Progenitor cell of endocrine pancreas (in vitro differentiated cells): ENCODE results near the gene C19orf73. TPM values are rescaled to one million over a fixed set of nuclear protein-coding genes. Genes with fewer than 3 reads are reported as not detected.

Source experiments
- DNase-seq: peaks from one replicate; pipeline ENCODE4 v3.0.0; 2021; ENCODE audit warnings: low spot score; ENCODE audit not compliant: unreplicated experiment
- H3K27ac Mint-ChIP-seq: 2 replicates; pipeline ENCODE4 v1.8.0; 2021; ENCODE audit warnings: mild to moderate bottlenecking, moderate library complexity, mixed read lengths
- H3K27me3 Mint-ChIP-seq: 2 replicates; pipeline ENCODE4 v1.8.0; 2021; ENCODE audit warnings: mixed read lengths
- H3K36me3 Mint-ChIP-seq: 2 replicates; pipeline ENCODE4 v1.8.0; 2022; ENCODE audit warnings: mixed read lengths; ENCODE audit not compliant: insufficient read depth
- H3K4me1 Mint-ChIP-seq: 2 replicates; pipeline ENCODE4 v1.8.0; 2021; ENCODE audit warnings: low read depth, mixed read lengths
- H3K4me3 Mint-ChIP-seq: 2 replicates; pipeline ENCODE4 v1.8.0; 2021; ENCODE audit warnings: low read depth, mild to moderate bottlenecking, moderate library complexity, mixed read lengths
- H3K9me3 Mint-ChIP-seq: 2 replicates; pipeline ENCODE4 v1.8.0; 2021; ENCODE audit warnings: low read depth, mixed read lengths
- total RNA-seq: library from RNA; stranded (reverse); gene quantifications from 2 replicates; pipeline ENCODE4 v1.2.1, GENCODE V29; 2021
- TF ChIP-seq, protein P1 (sequence below): fragments of 200-600 bp; sonication (generic); IDR thresholded peaks from one replicate; pipeline ENCODE4 v1.5.0; 2021; ENCODE audit warnings: antibody characterized with exemption, mild to moderate bottlenecking; ENCODE audit not compliant: unreplicated experiment

C19orf73 gene
- total RNA-seq, 1 donor from 2014 or later: 1.5 TPM

DNA sequence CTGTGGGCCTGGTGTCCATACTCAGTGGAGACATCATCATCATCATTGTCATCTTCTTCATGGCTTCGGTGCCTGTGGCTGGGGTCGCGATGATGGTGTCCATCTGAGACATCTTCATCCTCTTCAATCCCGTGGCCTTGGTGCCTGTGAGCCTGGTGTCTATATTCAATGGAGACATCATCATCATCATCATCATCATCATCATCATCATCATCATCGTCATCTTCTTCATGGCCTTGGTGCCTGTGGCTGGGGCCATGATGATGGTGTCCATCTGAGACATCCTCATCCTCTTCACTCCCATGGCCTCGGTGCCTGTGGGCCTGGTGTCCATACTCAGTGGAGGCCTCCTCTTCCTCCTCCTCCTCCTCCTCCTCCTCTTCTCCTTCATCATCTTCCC is 35.3 kb upstream of the C19orf73 start:
- TF ChIP-seq, protein P1, sequence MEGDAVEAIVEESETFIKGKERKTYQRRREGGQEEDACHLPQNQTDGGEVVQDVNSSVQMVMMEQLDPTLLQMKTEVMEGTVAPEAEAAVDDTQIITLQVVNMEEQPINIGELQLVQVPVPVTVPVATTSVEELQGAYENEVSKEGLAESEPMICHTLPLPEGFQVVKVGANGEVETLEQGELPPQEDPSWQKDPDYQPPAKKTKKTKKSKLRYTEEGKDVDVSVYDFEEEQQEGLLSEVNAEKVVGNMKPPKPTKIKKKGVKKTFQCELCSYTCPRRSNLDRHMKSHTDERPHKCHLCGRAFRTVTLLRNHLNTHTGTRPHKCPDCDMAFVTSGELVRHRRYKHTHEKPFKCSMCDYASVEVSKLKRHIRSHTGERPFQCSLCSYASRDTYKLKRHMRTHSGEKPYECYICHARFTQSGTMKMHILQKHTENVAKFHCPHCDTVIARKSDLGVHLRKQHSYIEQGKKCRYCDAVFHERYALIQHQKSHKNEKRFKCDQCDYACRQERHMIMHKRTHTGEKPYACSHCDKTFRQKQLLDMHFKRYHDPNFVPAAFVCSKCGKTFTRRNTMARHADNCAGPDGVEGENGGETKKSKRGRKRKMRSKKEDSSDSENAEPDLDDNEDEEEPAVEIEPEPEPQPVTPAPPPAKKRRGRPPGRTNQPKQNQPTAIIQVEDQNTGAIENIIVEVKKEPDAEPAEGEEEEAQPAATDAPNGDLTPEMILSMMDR: no peak
- Mint-ChIP-seq H3K27ac (no peak overlapping the region), H3K4me1 (peaks cover 14% of the 10 kb centered on the region), H3K4me3 (no peak overlapping the region), H3K36me3 (no peaks in the 10 kb centered on the region), H3K27me3 (peaks cover 44% of the 10 kb centered on the region), H3K9me3 (peaks cover 8% of the 10 kb centered on the region)
- DNase-seq: no peak

DNA sequence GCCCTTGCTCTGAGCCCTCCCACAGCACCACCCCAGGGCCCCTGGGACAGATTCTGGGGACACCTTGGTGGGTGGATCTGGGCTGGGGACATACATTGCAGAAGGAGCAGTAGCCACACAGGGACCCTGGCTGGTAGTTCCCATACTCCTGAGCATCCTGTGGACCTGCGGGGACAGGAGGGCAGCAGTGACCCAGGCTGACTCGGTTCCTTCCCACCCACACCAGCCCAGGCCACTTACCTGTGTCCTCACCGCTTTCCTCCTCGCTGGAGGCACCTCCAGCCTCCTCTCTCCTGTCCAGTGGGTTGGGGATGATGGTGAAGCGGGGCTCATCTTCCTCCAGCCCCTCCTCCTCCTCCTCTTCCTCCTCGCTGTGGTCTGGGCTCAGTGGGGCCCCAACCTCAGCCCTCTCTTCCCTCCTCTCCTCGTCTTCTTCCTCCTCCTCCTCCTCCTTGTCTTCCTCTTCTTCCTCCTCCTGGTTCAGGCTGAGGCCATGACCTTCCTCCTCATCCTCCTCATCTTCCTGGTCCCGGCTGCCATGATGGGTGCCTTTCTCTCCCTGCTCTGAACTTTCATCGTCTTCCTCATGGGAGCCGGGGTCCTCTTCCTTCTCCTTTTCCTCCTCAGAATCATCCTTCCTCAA is 34.3 kb upstream of the C19orf73 start:
- H3K4me1 Mint-ChIP-seq: peaks cover 15% of the 10 kb centered on the region
- DNase-seq: no peak
- peaks cover 8% of the 10 kb centered on the region for H3K9me3 Mint-ChIP-seq
- H3K27ac Mint-ChIP-seq: no peak overlapping the region
- H3K4me3 Mint-ChIP-seq: no peak overlapping the region
- peaks cover 40% of the 10 kb centered on the region for H3K27me3 Mint-ChIP-seq
- TF ChIP-seq, protein P1: no peak
- H3K36me3 Mint-ChIP-seq: no peaks in the 10 kb centered on the region

DNA sequence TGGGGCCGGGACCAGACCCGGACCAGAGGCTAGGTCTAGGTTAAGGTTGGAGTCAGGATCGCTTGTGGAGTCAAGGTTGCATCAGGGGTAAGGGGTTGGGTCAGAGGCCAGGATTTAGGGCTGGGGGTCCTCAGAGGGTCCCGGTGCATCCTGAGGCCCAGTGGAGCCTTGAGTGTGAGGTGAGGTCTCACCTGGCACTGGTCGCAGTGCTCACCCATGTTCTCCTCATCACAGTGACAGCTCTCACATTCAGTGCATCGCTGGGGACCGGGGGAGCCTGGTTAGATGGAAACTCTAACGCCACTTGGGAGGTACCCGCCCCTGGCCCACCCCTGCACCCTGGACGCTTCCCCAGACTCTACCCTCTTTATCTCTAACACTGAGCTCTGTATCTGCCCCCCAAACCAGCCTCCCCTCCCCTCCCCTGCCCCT is 33.2 kb upstream of the C19orf73 start:
- no peaks in the 10 kb centered on the region for H3K36me3 Mint-ChIP-seq
- H3K9me3 Mint-ChIP-seq: peaks cover 8% of the 10 kb centered on the region
- peaks cover 38% of the 10 kb centered on the region for H3K27me3 Mint-ChIP-seq
- no peak overlapping the region for H3K4me3 Mint-ChIP-seq
- TF ChIP-seq, protein P1: no peak
- no peak for DNase-seq
- no peak overlapping the region for H3K27ac Mint-ChIP-seq
- peaks cover 11% of the 10 kb centered on the region for H3K4me1 Mint-ChIP-seq

DNA sequence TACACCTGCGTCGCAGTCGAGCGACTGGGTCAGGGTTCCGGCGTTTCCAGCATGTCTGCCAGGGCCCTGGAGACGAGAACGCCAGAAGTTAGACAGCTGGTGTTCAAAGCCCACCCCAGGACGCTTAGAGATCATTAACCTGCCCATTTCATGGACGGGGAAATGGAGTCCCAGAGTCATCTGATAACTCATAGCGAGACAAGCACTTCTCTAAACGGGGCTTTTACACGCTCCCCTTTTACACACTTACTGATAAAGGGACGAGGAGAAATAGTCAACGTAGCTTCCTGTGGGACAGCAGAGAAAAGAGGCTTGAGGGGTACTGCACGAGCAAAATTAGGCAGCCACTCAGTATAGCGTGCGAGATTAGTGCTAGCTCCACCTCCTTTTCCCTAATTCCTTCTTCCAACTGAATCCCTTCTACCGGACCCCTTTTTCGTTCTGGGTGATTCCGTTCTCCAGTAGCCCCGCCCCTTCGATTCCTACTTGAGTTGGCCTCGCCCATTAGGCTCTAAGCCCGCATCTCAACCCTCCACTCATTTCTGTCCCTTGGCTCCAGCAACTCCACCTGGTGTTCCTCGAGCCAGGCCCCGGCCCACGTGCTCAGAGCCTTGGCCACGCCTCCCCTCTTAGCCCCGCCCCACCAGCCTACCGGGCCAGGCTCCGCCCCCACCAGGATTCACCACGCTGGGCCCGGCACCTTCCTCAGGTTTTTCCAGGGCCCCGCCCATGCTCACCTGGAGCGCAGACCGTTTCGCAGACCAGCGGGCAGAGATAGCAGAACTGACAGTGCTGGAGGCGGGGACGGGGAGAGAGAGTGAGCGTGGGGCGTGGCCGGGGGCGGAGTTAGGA is 32.5 kb upstream of the C19orf73 start:
- H3K36me3 Mint-ChIP-seq: no peaks in the 10 kb centered on the region
- H3K4me3 Mint-ChIP-seq: peak overlapping the region; percentile 50
- peak; percentile 62 for DNase-seq
- H3K27ac Mint-ChIP-seq: peak overlapping the region; percentile 79
- TF ChIP-seq, protein P1: no peak
- peaks cover 8% of the 10 kb centered on the region for H3K9me3 Mint-ChIP-seq
- H3K27me3 Mint-ChIP-seq: peaks cover 43% of the 10 kb centered on the region
- peaks cover 11% of the 10 kb centered on the region for H3K4me1 Mint-ChIP-seq

DNA sequence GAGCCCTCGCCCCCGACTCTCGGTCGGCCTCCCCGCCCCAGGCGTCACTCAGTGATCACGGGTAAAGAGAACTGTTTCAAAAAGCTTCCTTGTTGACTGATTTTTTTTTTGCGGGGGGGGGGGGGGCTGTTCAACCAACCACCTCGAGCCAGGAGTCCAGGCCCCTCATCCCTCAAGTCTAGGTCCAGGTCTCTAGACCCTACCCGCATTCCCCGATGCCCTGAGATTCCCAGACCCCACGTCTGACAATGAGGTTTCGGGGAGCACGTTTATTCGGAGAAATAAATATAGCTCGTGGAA is 32.0 kb upstream of the C19orf73 start:
- Mint-ChIP-seq H3K4me3 (peak overlapping the region; percentile 85), H3K9me3 (peaks cover 8% of the 10 kb centered on the region), H3K27me3 (peaks cover 42% of the 10 kb centered on the region), H3K27ac (no peak overlapping the region), H3K36me3 (no peaks in the 10 kb centered on the region), H3K4me1 (peaks cover 11% of the 10 kb centered on the region)
- TF ChIP-seq, protein P1: no peak
- DNase-seq: no peak
